HepG2 (cell line): ENCODE data around the gene NMBR. TPM values are rescaled to one million over a fixed set of nuclear protein-coding genes. Genes with fewer than 3 reads are reported as not detected.

Source experiments
- ASH2L ChIP-seq: fragments of 300-600, 200-600 bp; sonication (generic); IDR thresholded peaks from 2 replicates; pipeline ENCODE4 v1.7.0; 2017; ENCODE audit warnings: low read depth, mild to moderate bottlenecking, moderate library complexity, mixed read lengths, low read length; ENCODE audit not compliant: insufficient read length
- ATRX ChIP-seq: sonication (generic); formaldehyde crosslinking; IDR thresholded peaks from 2 replicates; pipeline ENCODE4 v1.4.0; 2020; ENCODE audit warnings: missing genetic modification reagents, borderline replicate concordance
- IKZF1 ChIP-seq: fragments of 450-650 bp; IDR thresholded peaks from 2 replicates; pipeline ENCODE4 v1.7.1; 2016
- MIER3 ChIP-seq: IDR thresholded peaks from 2 replicates; pipeline ENCODE4 v1.6.1; 2016; ENCODE audit warnings: missing compliant biosample characterization, borderline replicate concordance
- MZF1 ChIP-seq: sonication (generic); formaldehyde crosslinking; IDR thresholded peaks from 2 replicates; pipeline ENCODE4 v1.8.1; 2023; ENCODE audit warnings: mild to moderate bottlenecking, missing genetic modification reagents, borderline replicate concordance
- NCOA5 ChIP-seq: sonication (generic); formaldehyde crosslinking; IDR thresholded peaks from 2 replicates; pipeline ENCODE4 v1.4.0; 2020; ENCODE audit warnings: missing genetic modification reagents
- POGK ChIP-seq: sonication (generic); formaldehyde crosslinking; conservative IDR thresholded peaks from 2 replicates; pipeline ENCODE4 v1.8.0; 2022; ENCODE audit warnings: mild to moderate bottlenecking, moderate library complexity, missing genetic modification reagents
- PRDM4 ChIP-seq: sonication (generic); formaldehyde crosslinking; IDR thresholded peaks from 2 replicates; pipeline ENCODE4 v1.9.0; 2021; ENCODE audit warnings: missing genetic modification reagents, borderline replicate concordance
- SRSF4 ChIP-seq: fragments of 200-400 bp; formaldehyde crosslinking; IDR thresholded peaks from one replicate; pipeline ENCODE4 v1.6.1; 2018; ENCODE audit warnings: mild to moderate bottlenecking, low read depth, low read length, moderate library complexity; ENCODE audit not compliant: poor library complexity, severe bottlenecking
- ZBTB2 ChIP-seq: sonication (generic); formaldehyde crosslinking; IDR thresholded peaks from 2 replicates; pipeline ENCODE4 v1.8.0; 2022; ENCODE audit warnings: low read depth, missing genetic modification reagents
- ZFP36L1 ChIP-seq: sonication (generic); formaldehyde crosslinking; IDR thresholded peaks from 2 replicates; pipeline ENCODE4 v1.8.0; 2022; ENCODE audit warnings: mild to moderate bottlenecking, missing genetic modification reagents, moderate library complexity
- ZNF142 ChIP-seq: sonication (generic); formaldehyde crosslinking; IDR thresholded peaks from 2 replicates; pipeline ENCODE4 v1.4.0; 2020; ENCODE audit warnings: missing genetic modification reagents
- ZNF180 ChIP-seq: sonication (generic); formaldehyde crosslinking; IDR thresholded peaks from 2 replicates; pipeline ENCODE4 v1.4.0; 2020; ENCODE audit warnings: low read depth, missing genetic modification reagents, borderline replicate concordance
- ZNF20 ChIP-seq: sonication (generic); formaldehyde crosslinking; IDR thresholded peaks from 2 replicates; pipeline ENCODE4 v1.4.0; 2020; ENCODE audit warnings: mild to moderate bottlenecking, moderate library complexity, missing genetic modification reagents
- ZNF431 ChIP-seq: sonication (generic); formaldehyde crosslinking; IDR thresholded peaks from 2 replicates; pipeline ENCODE4 v1.9.0; 2022; ENCODE audit warnings: missing genetic modification reagents, low read depth, mild to moderate bottlenecking, borderline replicate concordance
- ZNF441 ChIP-seq: sonication (generic); formaldehyde crosslinking; IDR thresholded peaks from 2 replicates; pipeline ENCODE4 v1.7.0; 2021; ENCODE audit warnings: missing genetic modification reagents, borderline replicate concordance
- ZNF674 ChIP-seq: sonication (generic); formaldehyde crosslinking; IDR thresholded peaks from 2 replicates; pipeline ENCODE4 v1.5.0; 2020; ENCODE audit warnings: low read depth, mild to moderate bottlenecking, missing genetic modification reagents
- polyA plus RNA-seq, 8 experiments: library from polyadenylated mRNA; depleted of rRNA in 3 of 8; stranded (reverse) in 7 of 8; unstranded in 1 of 8; fragments of >200 nt; fragmentation: Illumina TruSeq in 4 of 8; extraction: Trizol in 4 of 8; gene quantifications; 2 replicates each; pipeline versions ENCODE4 v1.2.1 to v1.2.3, GENCODE V29; 2011 to 2016; ENCODE audit warnings: low read depth in 4 of 8, missing spikeins in 1 of 8, mixed read lengths in 1 of 8; ENCODE audit not compliant: insufficient read depth in 1 of 8
- total RNA-seq, 5 experiments: library from RNA; depleted of rRNA; stranded (reverse); fragments of >200 nt; fragmentation: Illumina TruSeq; extraction: Trizol; gene quantifications; 2 replicates each; pipeline ENCODE4 v1.2.3, GENCODE V29; 2016; ENCODE audit warnings: low read depth in 1 of 5

NMBR gene
- total and polyA plus RNA-seq, 2 of the 13 experiments (the other 11 are each of a cell fraction or from before 2014, with no cell fraction given), result not detected

- peak; percentile 98 for TF ChIP-seq ASH2L
- no peak for TF ChIP-seq IKZF1
- TF ChIP-seq POGK, result peak; percentile 95
- TF ChIP-seq ZNF674 (CRISPR knock-in tag), result no peak
- no peak for TF ChIP-seq ZNF180 (CRISPR knock-in tag)
- no peak for TF ChIP-seq MZF1 (CRISPR knock-in tag)
- TF ChIP-seq MIER3 (CRISPR knock-in tag), result peak; percentile 99
- peak; percentile 91 for TF ChIP-seq ZNF441 (CRISPR knock-in tag)
- peak; percentile 38; the same call in 1 of the 2 replicates for TF ChIP-seq PRDM4 (CRISPR knock-in tag)
- no peak for TF ChIP-seq ZBTB2 (CRISPR knock-in tag)
- no peak for TF ChIP-seq SRSF4
- peak; percentile 39 for TF ChIP-seq ZNF142 (CRISPR knock-in tag)
- no peak for TF ChIP-seq ZNF20 (CRISPR knock-in tag)
- TF ChIP-seq ATRX (CRISPR knock-in tag), result no peak
- TF ChIP-seq NCOA5, result no peak
- no peak for TF ChIP-seq ZFP36L1
- TF ChIP-seq ZNF431, result peak; percentile 94; the same call in 1 of the 2 replicates
Measured at GRCh38 chr6:142146828-142147662, at the start of gene NMBR, which contains the start of gene VTA1 (continued).
